HepG2 (cell line): ENCODE measurements around the gene TALDO1. TPM values are rescaled to one million over a fixed set of nuclear protein-coding genes. Genes with fewer than 3 reads are reported as not detected.

Experiments used
- AGO2 ChIP-seq: fragments of 200-400 bp; formaldehyde crosslinking; optimal IDR thresholded peaks from 2 replicates; pipeline ENCODE3; 2017; ENCODE audit warnings: mild to moderate bottlenecking, low read depth, low read length, moderate library complexity
- CC2D1A ChIP-seq: sonication (generic); formaldehyde crosslinking; IDR thresholded peaks from 2 replicates; pipeline ENCODE4 v1.8.1; 2023; ENCODE audit warnings: mild to moderate bottlenecking, missing genetic modification reagents
- ELK4 ChIP-seq: sonication (generic); formaldehyde crosslinking; IDR thresholded peaks from 2 replicates; pipeline ENCODE4 v1.9.0; 2021; ENCODE audit warnings: missing genetic modification reagents, borderline replicate concordance
- KLF9 ChIP-seq: IDR thresholded peaks from 2 replicates; pipeline ENCODE4 v1.6.1; 2016; ENCODE audit warnings: low read depth
- MEF2D ChIP-seq: sonication (generic); formaldehyde crosslinking; IDR thresholded peaks from 2 replicates; pipeline ENCODE4 v1.5.1; 2020; ENCODE audit warnings: mild to moderate bottlenecking, missing genetic modification reagents
- NRL ChIP-seq: sonication (generic); formaldehyde crosslinking; IDR thresholded peaks from 2 replicates; pipeline ENCODE4 v1.5.0; 2020; ENCODE audit warnings: missing genetic modification reagents, mild to moderate bottlenecking, moderate library complexity, borderline replicate concordance
- POLR2A ChIP-seq, 2 experiments: IDR thresholded peaks; 2 replicates each; pipeline ENCODE4 v1.6.1; 2011; ENCODE audit warnings: low read depth in 2 of 2, low read length in 2 of 2, mild to moderate bottlenecking in 1 of 2, moderate library complexity in 1 of 2; ENCODE audit not compliant: insufficient read depth in 1 of 2
- POLR2G ChIP-seq: fragments of 200-400 bp; formaldehyde crosslinking; IDR thresholded peaks from 2 replicates; pipeline ENCODE4 v1.6.1; 2018; ENCODE audit warnings: mild to moderate bottlenecking, low read depth, low read length, moderate library complexity
- RBFOX2 ChIP-seq: fragments of 200-400 bp; formaldehyde crosslinking; IDR thresholded peaks from 2 replicates; pipeline ENCODE4 v1.6.1; 2017; ENCODE audit warnings: low read depth, mild to moderate bottlenecking, low read length
- SALL1 ChIP-seq: sonication (generic); formaldehyde crosslinking; IDR thresholded peaks from 2 replicates; pipeline ENCODE4 v1.8.0; 2022; ENCODE audit warnings: mild to moderate bottlenecking, missing genetic modification reagents
- TBP ChIP-seq: sonication (generic); formaldehyde crosslinking; IDR thresholded peaks from 2 replicates; pipeline ENCODE4 v1.5.0; 2020; ENCODE audit warnings: missing genetic modification reagents
- ZC3H4 ChIP-seq: sonication (generic); formaldehyde crosslinking; IDR thresholded peaks from 2 replicates; pipeline ENCODE4 v1.4.0; 2020; ENCODE audit warnings: missing genetic modification reagents, borderline replicate concordance
- ZNF136 ChIP-seq: sonication (generic); formaldehyde crosslinking; IDR thresholded peaks from 2 replicates; pipeline ENCODE4 v1.8.1; 2022; ENCODE audit warnings: low read depth, mild to moderate bottlenecking, moderate library complexity, missing genetic modification reagents
- ZNF670 ChIP-seq: sonication (generic); formaldehyde crosslinking; IDR thresholded peaks from 2 replicates; pipeline ENCODE4 v1.8.0; 2022; ENCODE audit warnings: mild to moderate bottlenecking, missing genetic modification reagents, borderline replicate concordance
- ZNF749 ChIP-seq: sonication (generic); formaldehyde crosslinking; IDR thresholded peaks from 2 replicates; pipeline ENCODE4 v1.8.0; 2022; ENCODE audit warnings: mild to moderate bottlenecking, missing genetic modification reagents, moderate library complexity, borderline replicate concordance
- polyA plus RNA-seq, 8 experiments: library from polyadenylated mRNA; depleted of rRNA in 3 of 8; stranded (reverse) in 7 of 8; unstranded in 1 of 8; fragments of >200 nt; fragmentation: Illumina TruSeq in 4 of 8; extraction: Trizol in 4 of 8; gene quantifications; 2 replicates each; pipeline versions ENCODE4 v1.2.1 to v1.2.3, GENCODE V29; 2011 to 2016; ENCODE audit warnings: low read depth in 4 of 8, missing spikeins in 1 of 8, mixed read lengths in 1 of 8; ENCODE audit not compliant: insufficient read depth in 1 of 8
- total RNA-seq, 5 experiments: library from RNA; depleted of rRNA; stranded (reverse); fragments of >200 nt; fragmentation: Illumina TruSeq; extraction: Trizol; gene quantifications; 2 replicates each; pipeline ENCODE4 v1.2.3, GENCODE V29; 2016; ENCODE audit warnings: low read depth in 1 of 5
- TF ChIP-seq, protein P1 (sequence below): IDR thresholded peaks from 2 replicates; pipeline ENCODE4 v1.6.1; 2016; ENCODE audit warnings: low read depth, control low read depth
- TF ChIP-seq, protein P2 (sequence below): sonication (generic); formaldehyde crosslinking; IDR thresholded peaks from 2 replicates; pipeline ENCODE4 v1.5.0; 2020; ENCODE audit warnings: mild to moderate bottlenecking, missing genetic modification reagents, moderate library complexity
- TF ChIP-seq, protein P3 (sequence below): IDR thresholded peaks from 2 replicates; pipeline ENCODE4 v1.4.0; 2020; ENCODE audit warnings: mild to moderate bottlenecking, missing genetic modification reagents
- TF ChIP-seq, protein P4 (sequence below): sonication (generic); formaldehyde crosslinking; IDR thresholded peaks from 2 replicates; pipeline ENCODE4 v1.9.0; 2021; ENCODE audit warnings: missing genetic modification reagents, borderline replicate concordance

The TALDO1 gene
- total and polyA plus RNA-seq, 2 of the 13 experiments (the other 11 are each of a cell fraction or from before 2014, with no cell fraction given), result 107 to 240 TPM

DNA sequence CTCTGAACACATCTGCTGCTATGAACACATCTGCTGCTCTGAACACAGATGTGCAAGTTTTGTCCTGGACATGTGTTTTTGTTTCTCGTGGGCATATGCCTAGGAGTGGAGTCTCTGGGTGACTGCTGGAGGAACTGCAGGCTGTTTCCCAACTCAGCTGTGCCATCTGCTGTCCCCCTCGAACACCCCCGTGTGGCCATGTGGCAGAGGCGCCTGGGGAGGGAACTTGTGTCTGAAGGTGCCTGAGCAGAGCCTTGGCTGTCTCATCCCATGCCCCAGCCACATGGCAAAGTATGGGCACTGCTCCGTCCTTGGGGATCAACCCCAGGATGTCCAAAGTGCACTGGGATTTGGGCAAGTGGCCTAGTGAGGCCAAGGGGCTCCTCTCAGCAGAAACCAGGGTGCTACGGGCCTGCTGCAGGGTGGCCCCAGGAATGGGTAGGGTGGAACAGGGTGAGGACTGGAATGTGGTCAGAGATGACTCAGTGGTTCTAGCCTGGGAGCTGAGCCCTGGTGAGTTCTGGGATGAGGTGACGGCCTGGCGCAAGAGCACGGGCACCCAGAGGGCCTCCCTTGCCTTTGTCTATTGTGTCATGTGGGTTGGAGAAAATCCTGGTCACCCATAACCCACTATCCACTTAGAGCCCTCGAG lies 15.3 kb downstream of the TALDO1 start (continued):
- TF ChIP-seq MEF2D (CRISPR knock-in tag) (no peak), ZC3H4 (CRISPR knock-in tag) (no peak), ZNF749 (CRISPR knock-in tag) (no peak), CC2D1A (CRISPR knock-in tag) (no peak), TBP (no peak), AGO2 (peak; percentile 64), ZNF136 (no peak), SALL1 (CRISPR knock-in tag) (no peak), NRL (peak; percentile 43; the same call in 1 of the 2 replicates), ELK4 (CRISPR knock-in tag) (no peak), ZNF670 (no peak), KLF9 (CRISPR knock-in tag) (no peak), RBFOX2 (no peak), POLR2A (IDR thresholded peaks at IDR 0.05; ENCODE audit: insufficient read depth in 1 of 2, low read depth in 2 of 2, low read length in 2 of 2) (no peak; a peak in 1 of 4 replicates), POLR2G (0 out of 2 replicates have a peak, but pooled peaks have one; percentile 35)
- TF ChIP-seq, protein P1, sequence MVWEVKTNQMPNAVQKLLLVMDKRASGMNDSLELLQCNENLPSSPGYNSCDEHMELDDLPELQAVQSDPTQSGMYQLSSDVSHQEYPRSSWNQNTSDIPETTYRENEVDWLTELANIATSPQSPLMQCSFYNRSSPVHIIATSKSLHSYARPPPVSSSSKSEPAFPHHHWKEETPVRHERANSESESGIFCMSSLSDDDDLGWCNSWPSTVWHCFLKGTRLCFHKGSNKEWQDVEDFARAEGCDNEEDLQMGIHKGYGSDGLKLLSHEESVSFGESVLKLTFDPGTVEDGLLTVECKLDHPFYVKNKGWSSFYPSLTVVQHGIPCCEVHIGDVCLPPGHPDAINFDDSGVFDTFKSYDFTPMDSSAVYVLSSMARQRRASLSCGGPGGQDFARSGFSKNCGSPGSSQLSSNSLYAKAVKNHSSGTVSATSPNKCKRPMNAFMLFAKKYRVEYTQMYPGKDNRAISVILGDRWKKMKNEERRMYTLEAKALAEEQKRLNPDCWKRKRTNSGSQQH (CRISPR knock-in tag), result no peak
- TF ChIP-seq, protein P2, sequence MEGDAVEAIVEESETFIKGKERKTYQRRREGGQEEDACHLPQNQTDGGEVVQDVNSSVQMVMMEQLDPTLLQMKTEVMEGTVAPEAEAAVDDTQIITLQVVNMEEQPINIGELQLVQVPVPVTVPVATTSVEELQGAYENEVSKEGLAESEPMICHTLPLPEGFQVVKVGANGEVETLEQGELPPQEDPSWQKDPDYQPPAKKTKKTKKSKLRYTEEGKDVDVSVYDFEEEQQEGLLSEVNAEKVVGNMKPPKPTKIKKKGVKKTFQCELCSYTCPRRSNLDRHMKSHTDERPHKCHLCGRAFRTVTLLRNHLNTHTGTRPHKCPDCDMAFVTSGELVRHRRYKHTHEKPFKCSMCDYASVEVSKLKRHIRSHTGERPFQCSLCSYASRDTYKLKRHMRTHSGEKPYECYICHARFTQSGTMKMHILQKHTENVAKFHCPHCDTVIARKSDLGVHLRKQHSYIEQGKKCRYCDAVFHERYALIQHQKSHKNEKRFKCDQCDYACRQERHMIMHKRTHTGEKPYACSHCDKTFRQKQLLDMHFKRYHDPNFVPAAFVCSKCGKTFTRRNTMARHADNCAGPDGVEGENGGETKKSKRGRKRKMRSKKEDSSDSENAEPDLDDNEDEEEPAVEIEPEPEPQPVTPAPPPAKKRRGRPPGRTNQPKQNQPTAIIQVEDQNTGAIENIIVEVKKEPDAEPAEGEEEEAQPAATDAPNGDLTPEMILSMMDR (CRISPR knock-in tag), result peak; percentile 36
- TF ChIP-seq, protein P3, sequence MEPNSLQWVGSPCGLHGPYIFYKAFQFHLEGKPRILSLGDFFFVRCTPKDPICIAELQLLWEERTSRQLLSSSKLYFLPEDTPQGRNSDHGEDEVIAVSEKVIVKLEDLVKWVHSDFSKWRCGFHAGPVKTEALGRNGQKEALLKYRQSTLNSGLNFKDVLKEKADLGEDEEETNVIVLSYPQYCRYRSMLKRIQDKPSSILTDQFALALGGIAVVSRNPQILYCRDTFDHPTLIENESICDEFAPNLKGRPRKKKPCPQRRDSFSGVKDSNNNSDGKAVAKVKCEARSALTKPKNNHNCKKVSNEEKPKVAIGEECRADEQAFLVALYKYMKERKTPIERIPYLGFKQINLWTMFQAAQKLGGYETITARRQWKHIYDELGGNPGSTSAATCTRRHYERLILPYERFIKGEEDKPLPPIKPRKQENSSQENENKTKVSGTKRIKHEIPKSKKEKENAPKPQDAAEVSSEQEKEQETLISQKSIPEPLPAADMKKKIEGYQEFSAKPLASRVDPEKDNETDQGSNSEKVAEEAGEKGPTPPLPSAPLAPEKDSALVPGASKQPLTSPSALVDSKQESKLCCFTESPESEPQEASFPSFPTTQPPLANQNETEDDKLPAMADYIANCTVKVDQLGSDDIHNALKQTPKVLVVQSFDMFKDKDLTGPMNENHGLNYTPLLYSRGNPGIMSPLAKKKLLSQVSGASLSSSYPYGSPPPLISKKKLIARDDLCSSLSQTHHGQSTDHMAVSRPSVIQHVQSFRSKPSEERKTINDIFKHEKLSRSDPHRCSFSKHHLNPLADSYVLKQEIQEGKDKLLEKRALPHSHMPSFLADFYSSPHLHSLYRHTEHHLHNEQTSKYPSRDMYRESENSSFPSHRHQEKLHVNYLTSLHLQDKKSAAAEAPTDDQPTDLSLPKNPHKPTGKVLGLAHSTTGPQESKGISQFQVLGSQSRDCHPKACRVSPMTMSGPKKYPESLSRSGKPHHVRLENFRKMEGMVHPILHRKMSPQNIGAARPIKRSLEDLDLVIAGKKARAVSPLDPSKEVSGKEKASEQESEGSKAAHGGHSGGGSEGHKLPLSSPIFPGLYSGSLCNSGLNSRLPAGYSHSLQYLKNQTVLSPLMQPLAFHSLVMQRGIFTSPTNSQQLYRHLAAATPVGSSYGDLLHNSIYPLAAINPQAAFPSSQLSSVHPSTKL (CRISPR knock-in tag), result no peak
- TF ChIP-seq, protein P4, sequence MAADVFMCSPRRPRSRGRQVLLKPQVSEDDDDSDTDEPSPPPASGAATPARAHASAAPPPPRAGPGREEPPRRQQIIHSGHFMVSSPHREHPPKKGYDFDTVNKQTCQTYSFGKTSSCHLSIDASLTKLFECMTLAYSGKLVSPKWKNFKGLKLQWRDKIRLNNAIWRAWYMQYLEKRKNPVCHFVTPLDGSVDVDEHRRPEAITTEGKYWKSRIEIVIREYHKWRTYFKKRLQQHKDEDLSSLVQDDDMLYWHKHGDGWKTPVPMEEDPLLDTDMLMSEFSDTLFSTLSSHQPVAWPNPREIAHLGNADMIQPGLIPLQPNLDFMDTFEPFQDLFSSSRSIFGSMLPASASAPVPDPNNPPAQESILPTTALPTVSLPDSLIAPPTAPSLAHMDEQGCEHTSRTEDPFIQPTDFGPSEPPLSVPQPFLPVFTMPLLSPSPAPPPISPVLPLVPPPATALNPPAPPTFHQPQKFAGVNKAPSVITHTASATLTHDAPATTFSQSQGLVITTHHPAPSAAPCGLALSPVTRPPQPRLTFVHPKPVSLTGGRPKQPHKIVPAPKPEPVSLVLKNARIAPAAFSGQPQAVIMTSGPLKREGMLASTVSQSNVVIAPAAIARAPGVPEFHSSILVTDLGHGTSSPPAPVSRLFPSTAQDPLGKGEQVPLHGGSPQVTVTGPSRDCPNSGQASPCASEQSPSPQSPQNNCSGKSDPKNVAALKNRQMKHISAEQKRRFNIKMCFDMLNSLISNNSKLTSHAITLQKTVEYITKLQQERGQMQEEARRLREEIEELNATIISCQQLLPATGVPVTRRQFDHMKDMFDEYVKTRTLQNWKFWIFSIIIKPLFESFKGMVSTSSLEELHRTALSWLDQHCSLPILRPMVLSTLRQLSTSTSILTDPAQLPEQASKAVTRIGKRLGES, result no peak
